Stomach (tissue), 4 donors: Measurements from ENCODE around the gene METTL24.

ENCODE experiments used
- CTCF ChIP-seq, 7 experiments: fragments of 450-650 bp in 4 of 7; fragments of 200-600 bp in 3 of 7; sonication (generic) in 3 of 7; IDR thresholded peaks; one replicate each; pipeline ENCODE4 v1.5.1; 2016 to 2019; ENCODE audit warnings: antibody characterized with exemption in 7 of 7, control low read depth in 2 of 7, mild to moderate bottlenecking in 1 of 7
- EP300 ChIP-seq: sonication (generic); formaldehyde crosslinking; IDR thresholded peaks from one replicate; pipeline ENCODE4 v1.6.1; 2017; ENCODE audit warnings: antibody characterized with exemption
- POLR2A ChIP-seq, 4 donors: fragments of 450-650 bp; IDR thresholded peaks; one replicate each; pipeline ENCODE4 v1.6.1; 2016; ENCODE audit warnings: antibody characterized with exemption in 4 of 4, control low read depth in 2 of 4, mild to moderate bottlenecking in 1 of 4, moderate library complexity in 1 of 4

- no peak for TF ChIP-seq CTCF (IDR thresholded peaks at IDR 0.05)
- TF ChIP-seq EP300: no peak
- TF ChIP-seq POLR2A (IDR thresholded peaks at IDR 0.05): no peak
Observed at GRCh38 chr6:110368284-110368683, 10.1 kb upstream of the METTL24 start.
